Fibroblast of pulmonary artery (primary cell): Measurements from ENCODE around the gene LHPP.

ENCODE experiments used
- DNase-seq: peaks from one replicate; pipeline ENCODE4 v3.0.0-alpha.2; 2010; ENCODE audit warnings: low read depth
- H3K4me3 ChIP-seq: replicated peaks from 2 replicates; pipeline ENCODE4 v1.5.1; 2011; ENCODE audit warnings: low read depth, mild to moderate bottlenecking, control low read depth, low read length, moderate library complexity
- TF ChIP-seq, protein P1 (sequence below): IDR thresholded peaks from 2 replicates; pipeline ENCODE4 v1.5.1; 2011; ENCODE audit warnings: mild to moderate bottlenecking, control low read depth, low read length, inconsistent platforms; ENCODE audit errors: missing control alignments

The LHPP gene

DNA sequence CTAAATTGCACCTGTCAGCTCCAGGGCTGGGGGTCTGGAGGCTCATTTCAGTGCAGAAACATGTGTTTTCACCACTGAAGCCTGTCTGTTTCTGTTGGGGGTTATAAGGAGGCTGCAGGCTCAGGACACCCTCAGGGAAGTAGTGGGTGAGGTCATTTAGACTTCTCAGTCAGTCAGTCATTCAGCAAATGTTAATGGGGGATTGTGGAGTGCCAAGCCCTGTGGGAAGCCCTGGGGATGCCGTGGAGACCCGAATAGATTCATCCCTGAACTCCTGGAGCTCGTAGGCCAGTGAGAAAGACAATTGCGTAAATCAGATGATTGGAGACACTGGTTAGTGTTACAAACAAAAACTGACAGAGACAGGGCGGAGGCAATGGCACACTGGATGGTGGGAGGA lies 19.2 kb downstream of the LHPP start:
- no peak for DNase-seq
- H3K4me3 ChIP-seq, result no peak overlapping the region
- TF ChIP-seq, protein P1, sequence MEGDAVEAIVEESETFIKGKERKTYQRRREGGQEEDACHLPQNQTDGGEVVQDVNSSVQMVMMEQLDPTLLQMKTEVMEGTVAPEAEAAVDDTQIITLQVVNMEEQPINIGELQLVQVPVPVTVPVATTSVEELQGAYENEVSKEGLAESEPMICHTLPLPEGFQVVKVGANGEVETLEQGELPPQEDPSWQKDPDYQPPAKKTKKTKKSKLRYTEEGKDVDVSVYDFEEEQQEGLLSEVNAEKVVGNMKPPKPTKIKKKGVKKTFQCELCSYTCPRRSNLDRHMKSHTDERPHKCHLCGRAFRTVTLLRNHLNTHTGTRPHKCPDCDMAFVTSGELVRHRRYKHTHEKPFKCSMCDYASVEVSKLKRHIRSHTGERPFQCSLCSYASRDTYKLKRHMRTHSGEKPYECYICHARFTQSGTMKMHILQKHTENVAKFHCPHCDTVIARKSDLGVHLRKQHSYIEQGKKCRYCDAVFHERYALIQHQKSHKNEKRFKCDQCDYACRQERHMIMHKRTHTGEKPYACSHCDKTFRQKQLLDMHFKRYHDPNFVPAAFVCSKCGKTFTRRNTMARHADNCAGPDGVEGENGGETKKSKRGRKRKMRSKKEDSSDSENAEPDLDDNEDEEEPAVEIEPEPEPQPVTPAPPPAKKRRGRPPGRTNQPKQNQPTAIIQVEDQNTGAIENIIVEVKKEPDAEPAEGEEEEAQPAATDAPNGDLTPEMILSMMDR, result no peak

DNA sequence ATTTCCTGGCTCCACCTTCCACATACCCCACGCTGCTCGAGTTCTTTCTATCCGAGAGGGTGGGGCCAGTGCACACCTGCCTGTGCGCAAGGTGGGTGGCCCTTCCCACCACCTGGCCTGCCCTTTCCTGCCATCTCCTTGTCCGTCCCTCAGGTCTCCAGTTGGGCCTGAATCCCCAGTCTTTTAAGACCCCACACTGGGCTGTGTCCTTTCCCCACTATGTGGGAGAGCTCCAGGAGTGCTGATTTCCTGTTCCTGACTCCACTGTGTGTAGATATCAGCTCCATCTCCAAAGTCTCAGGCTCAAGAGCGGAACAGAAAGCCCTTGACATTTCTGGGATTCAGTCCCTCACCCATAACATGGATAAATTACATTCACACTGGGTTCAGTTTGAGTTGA lies 20.1 kb downstream of the LHPP start:
- H3K4me3 ChIP-seq, result no peak overlapping the region
- no peak for DNase-seq
- TF ChIP-seq, protein P1, result no peak

DNA sequence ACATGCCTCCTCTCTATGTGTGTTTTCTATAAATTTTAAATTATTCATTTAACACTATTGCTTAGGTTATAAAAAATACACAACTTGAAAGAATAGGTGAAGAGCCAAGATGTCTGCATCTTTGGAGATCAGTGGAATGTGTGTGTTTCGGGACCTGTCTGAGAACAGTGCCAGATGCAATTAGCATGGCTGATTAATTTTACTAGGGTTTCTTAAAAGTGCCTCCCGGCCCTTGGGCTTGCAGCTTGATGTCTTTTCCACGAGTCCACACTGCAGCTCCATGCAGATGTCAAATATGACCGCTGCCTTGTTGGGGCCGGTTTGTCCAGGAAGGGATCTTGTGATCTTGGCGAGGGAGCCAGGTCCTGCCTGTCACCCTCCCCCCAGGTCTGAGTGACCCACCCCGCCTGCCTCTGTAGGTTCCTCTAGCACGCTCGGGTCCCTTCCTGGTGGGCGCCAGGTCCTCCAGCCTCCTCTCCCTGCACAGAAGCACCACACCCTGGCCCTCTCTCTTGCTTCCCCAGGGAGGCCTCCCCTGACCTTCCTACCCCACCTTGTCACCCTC lies 20.7 kb downstream of the LHPP start:
- no peak for DNase-seq
- H3K4me3 ChIP-seq, result no peak overlapping the region

DNA sequence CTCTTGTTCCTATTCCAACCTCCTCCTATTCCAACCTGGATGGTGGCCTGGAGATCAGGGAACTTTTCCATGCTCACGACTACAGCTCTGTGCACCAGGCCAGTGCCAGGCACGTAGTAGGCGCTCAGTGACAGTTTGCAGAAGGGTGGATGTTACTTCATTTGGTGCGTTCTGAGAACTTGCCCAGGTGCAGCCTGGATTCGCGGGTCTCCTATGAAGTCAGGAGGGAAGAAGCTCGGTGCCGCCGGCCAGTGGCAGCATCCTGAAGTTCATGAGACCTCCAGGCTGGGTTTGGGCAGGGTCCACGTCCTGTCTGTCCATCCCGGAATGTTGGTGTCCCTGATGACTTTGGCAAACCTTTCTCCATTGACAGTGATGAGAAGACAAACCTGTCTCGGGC lies 21.3 kb downstream of the LHPP start:
- TF ChIP-seq, protein P1, result no peak
- H3K4me3 ChIP-seq, result no peak overlapping the region
- DNase-seq, result no peak

More for the DNA sequence above, 20.7 kb downstream of the LHPP start:
- TF ChIP-seq, protein P1, result no peak

DNA sequence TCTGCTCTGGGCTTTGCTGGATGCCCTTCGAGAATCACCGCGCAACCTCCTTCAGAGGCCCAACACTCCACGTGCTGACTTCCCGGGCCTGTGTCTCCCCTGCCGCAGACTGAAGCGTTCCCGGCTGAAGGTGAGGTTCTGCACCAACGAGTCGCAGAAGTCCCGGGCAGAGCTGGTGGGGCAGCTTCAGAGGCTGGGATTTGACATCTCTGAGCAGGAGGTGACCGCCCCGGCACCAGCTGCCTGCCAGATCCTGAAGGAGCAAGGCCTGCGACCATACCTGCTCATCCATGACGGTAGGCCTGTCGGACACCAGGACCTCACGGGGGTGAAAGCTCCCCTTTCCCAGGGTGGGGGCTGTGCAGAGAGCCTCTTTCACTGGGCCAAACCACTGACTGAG lies 22.4 kb downstream of the LHPP start:
- TF ChIP-seq, protein P1, result no peak
- H3K4me3 ChIP-seq, result no peak overlapping the region
- DNase-seq, result no peak

DNA sequence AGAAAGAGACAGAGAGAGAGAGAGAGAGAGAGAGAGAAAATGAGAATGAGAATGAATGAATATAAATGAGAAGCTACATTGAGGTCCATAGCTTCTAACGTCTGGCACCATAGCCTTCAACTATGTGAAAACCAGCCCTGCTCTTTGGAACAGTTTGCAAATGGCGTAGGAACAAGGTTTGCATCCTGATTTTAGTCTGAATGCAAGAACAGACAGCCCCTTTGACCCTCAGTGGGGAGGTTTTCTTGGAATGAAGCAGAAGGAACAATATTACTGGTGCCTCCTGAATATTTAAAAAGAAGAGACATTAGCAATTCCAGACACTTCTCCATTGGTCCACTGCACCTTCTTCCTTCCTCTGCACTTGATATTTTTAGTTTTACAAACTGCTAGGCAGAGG lies 23.0 kb downstream of the LHPP start:
- H3K4me3 ChIP-seq, result no peak overlapping the region
- TF ChIP-seq, protein P1, result no peak
- DNase-seq, result no peak

DNA sequence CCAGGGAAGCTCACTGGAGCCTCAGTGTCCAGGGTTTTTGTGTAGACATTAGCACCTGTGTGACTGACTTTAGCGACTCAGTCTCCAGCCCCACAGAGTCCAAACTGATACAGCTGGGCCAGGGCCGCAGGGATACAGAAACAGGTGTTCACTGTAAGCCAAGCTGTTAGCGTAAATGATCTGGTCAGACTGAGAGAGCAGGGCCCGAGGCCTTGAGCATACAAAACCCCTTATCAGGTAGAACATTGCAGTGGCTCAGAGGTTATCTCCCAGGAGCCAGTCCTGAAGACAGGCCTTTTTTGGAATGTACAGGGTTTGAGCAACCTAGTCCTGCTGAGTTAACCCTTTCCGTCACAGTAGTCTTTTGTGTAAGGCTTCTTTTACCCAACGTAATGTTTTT lies 25.0 kb downstream of the LHPP start:
- TF ChIP-seq, protein P1, result no peak
- no peak for DNase-seq
- H3K4me3 ChIP-seq, result no peak overlapping the region
